Vagina (tissue), 2 donors: Measurements from ENCODE around the gene TRAF1. TPM values are rescaled to one million over a fixed set of nuclear protein-coding genes. Genes with fewer than 3 reads are reported as not detected.

Experiments
- DNase-seq, 2 donors: peaks; one replicate each; pipeline ENCODE4 v3.0.0-alpha.2; 2017; ENCODE audit errors: extremely low spot score in 2 of 2
- H3K27ac ChIP-seq: fragments of 200-600 bp; sonication (generic); one replicate; pipeline ENCODE4 v1.5.1; 2019
- H3K27me3 ChIP-seq: fragments of 200-600 bp; sonication (generic); one replicate; pipeline ENCODE4 v1.5.1; 2019
- H3K36me3 ChIP-seq, 2 donors: fragments of 200-600 bp; sonication (generic); one replicate each; pipeline ENCODE4 v1.5.1; 2017 to 2019
- H3K4me1 ChIP-seq: fragments of 200-600 bp; sonication (generic); one replicate; pipeline ENCODE4 v1.5.1; 2019
- H3K4me3 ChIP-seq, 2 donors: fragments of 200-600 bp; sonication (generic); 1 replicate in 1 of 2; 2 replicates in 1 of 2; pipeline ENCODE4 v1.5.1; 2016 to 2019
- H3K9me3 ChIP-seq: fragments of 200-600 bp; sonication (generic); one replicate; pipeline ENCODE4 v1.5.1; 2019
- POLR2A ChIP-seq, 2 donors: fragments of 450-650 bp; IDR thresholded peaks; one replicate each; pipeline ENCODE4 v1.6.1; 2017; ENCODE audit warnings: antibody characterized with exemption in 2 of 2, mild to moderate bottlenecking in 2 of 2, moderate library complexity in 2 of 2
- POLR2AphosphoS5 ChIP-seq, 2 donors: sonication (generic); formaldehyde crosslinking; IDR thresholded peaks; one replicate each; pipeline ENCODE4 v1.9.0; 2017; ENCODE audit warnings: antibody characterized with exemption in 2 of 2, mild to moderate bottlenecking in 2 of 2, low read depth in 1 of 2; ENCODE audit not compliant: insufficient read depth in 1 of 2
- intact Hi-C: fragments of 100-400 bp; cut with DNase I; formaldehyde crosslinking; loops from one replicate; pipeline ENCODE4 v1.15.1; 2023
- total RNA-seq: library from RNA; depleted of rRNA; stranded (reverse); fragments of >200 nt; gene quantifications from one replicate; pipeline ENCODE4 v1.2.3, GENCODE V29; 2016
- TF ChIP-seq, protein P1 (sequence below), 3 experiments: fragments of 450-650 bp in 2 of 3; fragments of 200-600 bp in 1 of 3; sonication (generic) in 1 of 3; IDR thresholded peaks; one replicate each; pipeline ENCODE4 v1.5.1; 2017 to 2019; ENCODE audit warnings: antibody characterized with exemption in 3 of 3, mild to moderate bottlenecking in 2 of 3, moderate library complexity in 2 of 3

Gene TRAF1
- total RNA-seq, 1 donor from 2014 or later, result 6.9 TPM

DNA sequence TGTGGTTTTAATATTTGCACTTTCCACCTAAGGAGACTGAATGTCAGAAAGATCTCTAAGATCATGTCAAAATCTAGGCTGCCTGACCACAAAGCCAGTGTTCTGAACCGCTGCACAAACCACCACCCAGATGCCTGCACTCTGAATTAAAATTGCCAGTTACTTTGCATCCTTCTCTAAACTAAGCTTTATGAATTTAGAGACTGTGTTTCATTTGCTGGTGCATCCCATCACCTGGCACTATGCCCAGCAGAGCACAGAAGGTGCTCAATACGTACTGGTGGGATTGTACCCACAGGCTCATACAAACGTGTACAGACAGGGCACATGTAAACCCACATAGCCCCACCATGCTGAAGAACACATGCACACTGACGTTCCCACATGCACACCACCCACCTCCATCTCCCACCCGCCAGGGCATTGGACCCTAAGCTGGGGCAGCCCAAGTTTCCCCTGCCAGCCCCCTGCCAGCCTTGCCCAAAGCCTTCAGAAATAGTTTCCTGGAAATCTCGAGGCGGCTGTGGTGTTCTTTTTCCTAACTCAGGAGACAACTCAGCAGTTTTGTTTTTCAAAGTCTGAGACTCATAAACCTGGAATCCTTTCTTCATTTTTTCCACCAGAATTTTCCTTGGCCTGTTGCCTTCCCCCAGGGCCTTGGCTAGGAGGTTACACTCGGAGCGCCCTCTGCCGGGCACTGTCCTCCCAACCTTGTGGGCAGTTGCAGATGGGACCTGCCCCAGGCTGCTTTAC is 9.6 kb upstream of the TRAF1 start:
- Histone ChIP-seq H3K9me3 (no peaks in the 10 kb centered on the region), H3K27me3 (no peaks in the 10 kb centered on the region), H3K36me3 (no peaks in the 10 kb centered on the region), H3K27ac (peak overlapping the region; percentile 93), H3K4me3 (peak overlapping the region; percentile 16 to 31), H3K4me1 (peaks cover 65% of the 10 kb centered on the region)
- intact Hi-C loops, result loop anchor here (5.0 kb wide), 1 partner anchor 69 kb away; no protein-coding TSS in a partner anchor
- peak in 1 of 2 donors; percentile 92 for DNase-seq
- TF ChIP-seq POLR2AphosphoS5 (IDR thresholded peaks at IDR 0.05; ENCODE audit: insufficient read depth in 1 of 2, low read depth in 1 of 2) (peak; percentile 81 to 89), POLR2A (IDR thresholded peaks at IDR 0.05) (no peak)
- TF ChIP-seq, protein P1, sequence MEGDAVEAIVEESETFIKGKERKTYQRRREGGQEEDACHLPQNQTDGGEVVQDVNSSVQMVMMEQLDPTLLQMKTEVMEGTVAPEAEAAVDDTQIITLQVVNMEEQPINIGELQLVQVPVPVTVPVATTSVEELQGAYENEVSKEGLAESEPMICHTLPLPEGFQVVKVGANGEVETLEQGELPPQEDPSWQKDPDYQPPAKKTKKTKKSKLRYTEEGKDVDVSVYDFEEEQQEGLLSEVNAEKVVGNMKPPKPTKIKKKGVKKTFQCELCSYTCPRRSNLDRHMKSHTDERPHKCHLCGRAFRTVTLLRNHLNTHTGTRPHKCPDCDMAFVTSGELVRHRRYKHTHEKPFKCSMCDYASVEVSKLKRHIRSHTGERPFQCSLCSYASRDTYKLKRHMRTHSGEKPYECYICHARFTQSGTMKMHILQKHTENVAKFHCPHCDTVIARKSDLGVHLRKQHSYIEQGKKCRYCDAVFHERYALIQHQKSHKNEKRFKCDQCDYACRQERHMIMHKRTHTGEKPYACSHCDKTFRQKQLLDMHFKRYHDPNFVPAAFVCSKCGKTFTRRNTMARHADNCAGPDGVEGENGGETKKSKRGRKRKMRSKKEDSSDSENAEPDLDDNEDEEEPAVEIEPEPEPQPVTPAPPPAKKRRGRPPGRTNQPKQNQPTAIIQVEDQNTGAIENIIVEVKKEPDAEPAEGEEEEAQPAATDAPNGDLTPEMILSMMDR (IDR thresholded peaks at IDR 0.05), result peak; percentile 63 to 94 (median 72)

DNA sequence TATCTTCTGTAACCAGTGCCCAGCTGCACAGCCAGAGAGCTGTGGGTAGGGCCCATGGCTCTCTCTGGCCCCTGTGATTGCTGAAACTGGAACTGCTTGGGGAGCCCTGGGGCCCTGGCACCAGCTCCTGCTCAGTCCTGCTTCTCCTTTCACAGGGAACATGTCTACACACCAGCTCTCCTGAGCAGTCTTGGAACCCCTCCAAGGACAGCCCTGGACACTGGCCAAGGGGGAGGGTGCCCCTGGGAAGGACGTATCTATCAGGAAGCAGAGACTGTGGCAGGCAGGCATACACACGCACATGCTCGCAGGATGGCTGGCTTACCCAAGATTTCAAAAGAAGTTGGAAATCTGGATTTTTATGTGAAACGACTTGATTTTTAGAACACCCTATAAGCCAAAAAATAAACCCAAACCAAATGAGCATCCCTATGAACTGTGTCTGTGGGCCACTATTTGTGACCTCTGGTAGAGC is 8.8 kb upstream of the TRAF1 start:
- peak overlapping the region; percentile 93 for H3K27ac ChIP-seq
- H3K36me3 ChIP-seq, result no peaks in the 10 kb centered on the region
- H3K9me3 ChIP-seq, result no peaks in the 10 kb centered on the region
- H3K4me3 ChIP-seq, result no peak overlapping the region
- TF ChIP-seq POLR2A (IDR thresholded peaks at IDR 0.05) (no peak), POLR2AphosphoS5 (IDR thresholded peaks at IDR 0.05; ENCODE audit: insufficient read depth in 1 of 2, low read depth in 1 of 2) (peak; percentile 77 to 84)
- H3K4me1 ChIP-seq, result peaks cover 65% of the 10 kb centered on the region
- DNase-seq, result peak; percentile 96 to 98
- no peaks in the 10 kb centered on the region for H3K27me3 ChIP-seq
- intact Hi-C loops, result loop anchor here (5.0 kb wide), 1 partner anchor 68 kb away; no protein-coding TSS in a partner anchor

DNA sequence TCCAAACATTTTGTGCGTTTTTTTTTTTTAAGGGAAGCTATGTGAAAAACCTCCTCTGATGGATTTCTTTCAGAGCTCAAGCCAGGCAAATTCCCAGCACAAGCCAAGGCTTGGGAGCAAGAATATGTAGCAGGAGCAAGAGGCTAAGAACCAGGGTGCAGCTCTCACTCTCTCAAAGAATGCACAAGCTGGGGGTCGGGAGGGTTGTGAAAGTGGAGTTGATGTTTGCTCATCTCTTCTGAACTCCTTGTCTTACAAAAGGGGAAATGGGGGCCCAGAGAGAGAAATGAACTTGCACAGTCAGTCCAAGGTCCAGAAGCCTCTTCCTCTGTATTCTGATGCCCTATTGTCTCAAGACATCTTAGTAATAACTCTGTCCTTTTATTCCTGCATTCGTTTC is 7.7 kb upstream of the TRAF1 start:
- H3K4me1 ChIP-seq, result peaks cover 74% of the 10 kb centered on the region
- TF ChIP-seq POLR2AphosphoS5 (IDR thresholded peaks at IDR 0.05; ENCODE audit: insufficient read depth in 1 of 2, low read depth in 1 of 2) (no peak), POLR2A (IDR thresholded peaks at IDR 0.05) (no peak)
- TF ChIP-seq, protein P1 (IDR thresholded peaks at IDR 0.05), result no peak
- no peaks in the 10 kb centered on the region for H3K9me3 ChIP-seq
- intact Hi-C loops, result loop anchor here (5.0 kb wide), 1 partner anchor 47 kb away; no protein-coding TSS in a partner anchor
- H3K27ac ChIP-seq, result peak overlapping the region; percentile 93
- DNase-seq, result peak; percentile 70 to 80
- no peak overlapping the region for H3K4me3 ChIP-seq
- no peaks in the 10 kb centered on the region for H3K27me3 ChIP-seq
- H3K36me3 ChIP-seq, result no peaks in the 10 kb centered on the region

DNA sequence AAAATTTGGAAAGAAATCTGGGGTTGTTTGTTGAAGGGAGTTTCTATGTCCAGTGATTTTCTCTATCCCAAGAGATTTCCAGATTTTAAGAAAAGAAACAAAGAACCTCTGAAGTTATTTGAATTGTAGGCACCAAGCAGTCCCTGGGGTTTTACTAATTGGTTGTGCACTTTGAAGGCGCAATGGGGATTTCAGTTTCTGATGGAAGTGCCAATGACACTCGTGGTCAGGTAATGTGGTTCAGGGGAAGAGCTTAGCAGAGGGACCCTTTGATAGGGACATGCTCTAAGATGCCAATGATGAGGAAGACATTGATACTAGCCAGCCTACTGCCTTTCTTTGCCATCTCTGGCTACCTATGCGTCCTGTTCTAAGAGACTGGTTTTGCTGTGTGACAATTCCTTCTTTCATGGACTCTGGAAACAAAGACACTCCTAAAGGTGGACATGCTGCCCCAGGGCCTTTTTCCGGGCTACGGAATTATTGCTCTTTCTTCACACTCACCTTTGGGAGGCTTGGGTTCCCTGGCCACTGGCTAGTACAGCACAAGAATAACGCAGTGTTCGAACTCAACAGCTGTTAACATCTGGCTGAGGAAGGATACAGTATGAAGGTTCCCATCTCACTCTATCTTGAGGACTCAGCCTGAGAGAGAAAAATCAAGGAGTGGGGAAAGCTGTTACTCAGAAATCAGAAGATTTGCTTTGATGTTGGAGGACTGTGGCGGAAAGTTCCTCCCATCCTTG is 6.9 kb upstream of the TRAF1 start:
- H3K36me3 ChIP-seq, result no peaks in the 10 kb centered on the region
- no peak for TF ChIP-seq POLR2A (IDR thresholded peaks at IDR 0.05)
- TF ChIP-seq, protein P1 (IDR thresholded peaks at IDR 0.05), result no peak
- TF ChIP-seq POLR2AphosphoS5 (IDR thresholded peaks at IDR 0.05; ENCODE audit: insufficient read depth in 1 of 2, low read depth in 1 of 2), result no peak
- H3K4me1 ChIP-seq, result peaks cover 76% of the 10 kb centered on the region
- no peak overlapping the region for H3K4me3 ChIP-seq
- H3K27ac ChIP-seq, result no peak overlapping the region
- no peaks in the 10 kb centered on the region for H3K27me3 ChIP-seq
- DNase-seq, result peak in 1 of 2 donors; percentile 7
- intact Hi-C loops, result loop anchor here (5.0 kb wide), 1 partner anchor 46 kb away; no protein-coding TSS in a partner anchor
- H3K9me3 ChIP-seq, result no peaks in the 10 kb centered on the region

DNA sequence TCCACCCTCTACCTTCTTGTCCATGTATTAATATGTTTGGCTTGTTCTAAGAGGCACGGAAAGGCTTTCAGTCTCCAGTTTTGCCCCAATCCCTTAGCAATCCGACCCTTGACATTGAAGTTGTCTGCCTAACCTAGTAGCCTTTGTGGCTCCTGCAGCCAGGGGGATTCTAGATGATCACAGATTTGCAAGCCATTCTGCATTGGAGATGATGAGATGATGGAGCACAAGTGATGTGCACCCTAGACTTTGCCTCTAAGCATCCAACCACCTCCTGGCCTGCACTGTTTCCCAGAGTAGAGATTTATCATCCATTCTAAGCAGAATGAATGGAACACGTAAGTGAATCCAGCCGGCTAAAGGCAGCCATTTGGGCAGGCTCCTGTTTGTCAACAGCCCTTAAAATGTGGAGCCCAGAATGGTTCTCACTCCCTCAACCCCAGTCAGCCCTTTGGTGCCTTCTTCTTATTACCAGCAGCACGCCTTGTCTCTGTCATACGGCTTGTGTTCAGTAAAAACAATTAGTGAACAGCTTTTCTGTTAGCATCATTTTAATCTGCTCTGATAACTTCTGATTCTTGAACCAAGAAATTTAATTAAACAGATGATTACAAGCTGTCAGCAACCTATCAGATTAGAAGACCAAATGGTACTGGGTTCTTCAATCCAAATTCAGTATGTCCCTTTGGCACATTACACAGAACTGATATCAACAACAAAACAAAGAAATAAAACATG is 5.7 kb upstream of the TRAF1 start:
- TF ChIP-seq POLR2A (IDR thresholded peaks at IDR 0.05) (no peak), POLR2AphosphoS5 (IDR thresholded peaks at IDR 0.05; ENCODE audit: insufficient read depth in 1 of 2, low read depth in 1 of 2) (no peak)
- H3K36me3 ChIP-seq, result no peaks in the 10 kb centered on the region
- H3K27ac ChIP-seq, result peak overlapping the region; percentile 82
- no peaks in the 10 kb centered on the region for H3K27me3 ChIP-seq
- no peaks in the 10 kb centered on the region for H3K9me3 ChIP-seq
- no peak overlapping the region for H3K4me3 ChIP-seq
- H3K4me1 ChIP-seq, result peaks cover 70% of the 10 kb centered on the region
- DNase-seq, result peak; percentile 76 to 77
- intact Hi-C loops, result loop anchor here (5.0 kb wide), 1 partner anchor 45 kb away; no protein-coding TSS in a partner anchor
